Heart left ventricle (tissue), 16 donors: ENCODE measurements around the gene GGT5. TPM values are rescaled to one million over a fixed set of nuclear protein-coding genes. Genes with fewer than 3 reads are reported as not detected.
"Not testable (repeated sequence)": the region's sequence is repeated elsewhere in the genome, so short reads cannot be mapped to it uniquely, and the experiment has no call there.

ENCODE experiments used
- ATAC-seq, 4 donors: fragments of 200-7000 bp; cut with Tn5 transposase; one replicate each; pipeline ENCODE4 v1.9.1; 2020 to 2022; ENCODE audit warnings: moderate library complexity in 4 of 4, mild to moderate bottlenecking in 3 of 4, moderate number of reproducible peaks in 1 of 4
- DNase-seq, 5 donors: peaks; one replicate each; pipeline ENCODE4 v3.0.0-alpha.2; 2020
- H3K27ac ChIP-seq, 12 donors: fragments of 200-600 bp; sonication (generic) in 4 of 12; one replicate each; pipeline versions ENCODE4 v1.5.0 to v1.8.0; 2016 to 2022; ENCODE audit warnings: mild to moderate bottlenecking in 2 of 12
- H3K27me3 ChIP-seq, 9 donors: fragments of 200-600 bp; sonication (generic) in 2 of 9; one replicate each; pipeline versions ENCODE4 v1.5.1 to v1.8.0; 2016 to 2022; ENCODE audit warnings: mild to moderate bottlenecking in 3 of 9
- H3K36me3 ChIP-seq, 9 donors: fragments of 200-600 bp; sonication (generic) in 2 of 9; one replicate each; pipeline versions ENCODE4 v1.5.0 to v1.8.0; 2018 to 2022; ENCODE audit warnings: mild to moderate bottlenecking in 2 of 9
- H3K4me1 ChIP-seq, 12 donors: fragments of 200-600 bp; sonication (generic) in 4 of 12; one replicate each; pipeline versions ENCODE4 v1.5.0 to v1.8.0; 2016 to 2022; ENCODE audit warnings: mild to moderate bottlenecking in 3 of 12
- H3K4me3 ChIP-seq, 12 donors: fragments of 200-600 bp; sonication (generic) in 4 of 12; one replicate each; pipeline versions ENCODE4 v1.5.0 to v1.8.0; 2017 to 2022; ENCODE audit warnings: mild to moderate bottlenecking in 9 of 12, moderate library complexity in 4 of 12
- H3K9me3 ChIP-seq, 12 donors: fragments of 200-600 bp; sonication (generic) in 4 of 12; one replicate each; pipeline versions ENCODE4 v1.5.0 to v1.8.0; 2016 to 2022; ENCODE audit warnings: mild to moderate bottlenecking in 1 of 12
- POLR2A ChIP-seq, 2 donors: fragments of 450-650 bp; IDR thresholded peaks; one replicate each; pipeline ENCODE4 v1.6.1; 2017; ENCODE audit warnings: antibody characterized with exemption in 2 of 2, mild to moderate bottlenecking in 2 of 2, moderate library complexity in 2 of 2
- WGBS, 4 donors: extraction: QIAGEN DNeasy Blood & Tissue Kit in 2 of 4; methylation state at CpG; one replicate each; pipeline versions ENCODE4 v1.1.5 to v1.1.7; 2013 to 2018; 5-methylcytosine and 5-hydroxymethylcytosine counted together
- intact Hi-C, 10 donors: fragments of 100-400 bp; cut with DNase I; formaldehyde crosslinking; loops; one replicate each; pipeline versions ENCODE4 v1.11.1 to v1.14.2; 2022
- polyA plus RNA-seq, 2 donors: library from polyadenylated mRNA; stranded (reverse); fragments of 200-250 nt; gene quantifications; one replicate each; pipeline ENCODE4 v1.2.3, GENCODE V29; 2013
- total RNA-seq, 9 donors: library from RNA; depleted of rRNA in 2 of 9; stranded (reverse); fragments of >200 nt in 2 of 9; fragmentation: NEBNext Ultra II Directional in 3 of 9; extraction: Animal tissue kit (Norgen Biotek cat#: 25700) in 3 of 9; gene quantifications; one replicate each; pipeline versions ENCODE4 v1.1.0 to v1.2.4, GENCODE V29; 2016 to 2023
- TF ChIP-seq, protein P1 (sequence below), 12 donors: fragments of 200-600 bp; sonication (generic) in 4 of 12; IDR thresholded peaks; one replicate each; pipeline versions ENCODE4 v1.5.0 to v1.8.0; 2018 to 2022; ENCODE audit warnings: antibody characterized with exemption in 12 of 12, mild to moderate bottlenecking in 5 of 12
- donor health status: ischemic (EF 13 %, LVEDD 7.1; RV severe dilation, severe dysfunction).
- donor health status: healthy with polysubstance abuse.
- donor health status: DM: no; HTN: yes; CAD: no.
- donor health status: DM: no; HTN: no; CAD: no.
- donor health status: ischemic (EF 25% LVEDD 6.9; RV normal size, moderate dysfunction).
- donor health status: ischemic (EF 25% LVEDD 5.7; RV mildly dilated, moderate dysfunction).
- donor health status: healthy.
- donor health status: DM: yes; HTN: yes; CAD: no.
- donor health status: ischemic (EF 35%, LVEDD 5.7; RV mildly dilated, moderate dysfunction).
- donor health status: nonischemic (EF 11% LVEDD 7.7; RV severe dilation, severe dysfunction).
- donor health status: DM: yes; HTN: yes; CAD: no.
- donor health status: PGD.
- donor health status: ischemic (EF 29% LVEDD 5.4; RV normal size, mild dysfunction).
- donor health status: nonischemic (EF 23%, LVEDD 6.1; RV moderate dilation, normal function).

Gene GGT5
- total and polyA plus RNA-seq, 11 donors = 6.1 to 71.5 (median 19.6) TPM

DNA sequence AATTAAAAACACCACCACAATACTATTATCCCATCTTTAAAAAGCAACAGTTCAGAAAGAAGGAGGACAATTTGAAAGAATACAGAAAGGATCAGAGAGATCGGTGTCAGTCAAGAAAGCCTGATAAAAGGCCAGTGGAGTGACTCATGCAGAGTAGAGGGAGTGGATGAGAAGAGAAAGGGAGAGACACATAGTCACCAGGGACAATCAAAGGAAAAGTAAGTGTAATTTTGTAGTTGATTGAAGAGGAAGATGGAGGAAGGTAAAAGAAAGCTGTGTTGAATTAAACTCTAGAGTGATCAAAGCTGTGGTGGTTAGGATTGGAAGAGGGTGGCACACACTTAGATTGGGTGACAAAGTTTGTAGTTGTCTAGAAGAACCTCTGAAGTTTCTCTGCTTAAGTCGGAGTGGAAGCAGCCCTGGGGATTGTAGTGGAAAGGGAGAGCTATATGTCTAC lies 39.9 kb upstream of the GGT5 start:
- no peaks in the 10 kb centered on the region for H3K27me3 ChIP-seq
- no peaks in the 10 kb centered on the region for H3K36me3 ChIP-seq
- peak overlapping the region in 7 of 12 donors; percentile 13 to 86 (median 25) for H3K27ac ChIP-seq
- DNase-seq = no peak
- peaks cover 4 to 66% (median 45%) of the 10 kb centered on the region in 12 donors for H3K4me1 ChIP-seq
- no peaks in the 10 kb centered on the region for H3K9me3 ChIP-seq
- intact Hi-C loops = no loop called here
- no peak for ATAC-seq
- WGBS, 4 donors = 58 to 68% (median 68%) methylated on average over 2 of the region's 2 CpGs
- no peak overlapping the region for H3K4me3 ChIP-seq
- TF ChIP-seq POLR2A (IDR thresholded peaks at IDR 0.05) = no peak
- TF ChIP-seq, protein P1, sequence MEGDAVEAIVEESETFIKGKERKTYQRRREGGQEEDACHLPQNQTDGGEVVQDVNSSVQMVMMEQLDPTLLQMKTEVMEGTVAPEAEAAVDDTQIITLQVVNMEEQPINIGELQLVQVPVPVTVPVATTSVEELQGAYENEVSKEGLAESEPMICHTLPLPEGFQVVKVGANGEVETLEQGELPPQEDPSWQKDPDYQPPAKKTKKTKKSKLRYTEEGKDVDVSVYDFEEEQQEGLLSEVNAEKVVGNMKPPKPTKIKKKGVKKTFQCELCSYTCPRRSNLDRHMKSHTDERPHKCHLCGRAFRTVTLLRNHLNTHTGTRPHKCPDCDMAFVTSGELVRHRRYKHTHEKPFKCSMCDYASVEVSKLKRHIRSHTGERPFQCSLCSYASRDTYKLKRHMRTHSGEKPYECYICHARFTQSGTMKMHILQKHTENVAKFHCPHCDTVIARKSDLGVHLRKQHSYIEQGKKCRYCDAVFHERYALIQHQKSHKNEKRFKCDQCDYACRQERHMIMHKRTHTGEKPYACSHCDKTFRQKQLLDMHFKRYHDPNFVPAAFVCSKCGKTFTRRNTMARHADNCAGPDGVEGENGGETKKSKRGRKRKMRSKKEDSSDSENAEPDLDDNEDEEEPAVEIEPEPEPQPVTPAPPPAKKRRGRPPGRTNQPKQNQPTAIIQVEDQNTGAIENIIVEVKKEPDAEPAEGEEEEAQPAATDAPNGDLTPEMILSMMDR (IDR thresholded peaks at IDR 0.05) = no peak

DNA sequence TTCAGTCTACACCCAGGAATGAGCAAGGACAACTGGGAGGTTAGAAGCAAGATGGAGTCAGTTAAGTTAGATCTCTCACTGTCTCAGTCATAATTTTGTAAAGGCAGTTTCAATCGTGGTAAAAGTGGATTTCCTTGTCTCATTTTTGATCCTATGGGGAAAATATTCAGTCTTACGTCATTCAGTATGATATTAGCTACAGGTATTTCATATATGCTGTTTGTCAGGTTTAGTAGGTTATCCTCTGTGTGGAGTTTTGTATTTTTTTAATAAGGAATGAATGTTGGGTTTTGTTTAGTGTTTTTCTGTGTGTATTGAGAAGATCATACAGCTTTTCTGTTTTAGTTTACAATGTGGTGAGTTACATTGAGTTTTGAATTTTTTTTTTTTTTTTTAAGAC lies 37.5 kb upstream of the GGT5 start:
- Histone ChIP-seq H3K27me3 (no peaks in the 10 kb centered on the region), H3K9me3 (no peaks in the 10 kb centered on the region), H3K27ac (no peak overlapping the region), H3K4me3 (no peak overlapping the region), H3K4me1 (peaks cover 0 to 43% (median 28%) of the 10 kb centered on the region in 12 donors), H3K36me3 (peaks cover 0 to 4% (median 0%) of the 10 kb centered on the region in 9 donors)
- ATAC-seq (no peak), DNase-seq (no peak)
- TF ChIP-seq, protein P1 (IDR thresholded peaks at IDR 0.05) = no peak
- TF ChIP-seq POLR2A (IDR thresholded peaks at IDR 0.05) = no peak
- intact Hi-C loops = no loop called here
- 65 to 84% (median 74%) methylated on average over 2 of the region's 2 CpGs for WGBS, 4 donors

DNA sequence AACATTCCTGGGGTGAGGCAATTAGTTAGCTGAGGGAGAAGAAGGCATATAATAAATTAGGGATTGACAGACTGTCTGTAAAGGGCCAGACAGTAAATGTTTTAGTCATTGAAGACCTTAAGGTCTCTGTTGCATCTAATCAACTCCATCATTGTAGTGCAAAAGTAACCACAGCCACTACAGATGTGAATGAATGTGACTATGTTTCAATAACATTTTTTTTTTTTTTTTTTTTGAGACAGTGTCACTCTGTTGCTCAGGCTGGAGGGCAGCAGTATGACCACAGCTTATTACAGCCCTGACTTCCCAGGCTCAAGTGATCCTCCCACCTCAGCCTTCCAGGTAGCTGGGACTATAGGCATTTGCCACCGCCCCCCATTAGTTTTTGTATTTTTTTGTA lies 35.5 kb upstream of the GGT5 start:
- WGBS, 4 donors = 93 to 100% (median 96%) methylated on average over 1 of the region's 1 CpG
- H3K27me3 ChIP-seq, ATAC-seq, H3K9me3 ChIP-seq, H3K36me3 ChIP-seq, intact Hi-C loops, H3K27ac ChIP-seq, H3K4me3 ChIP-seq, DNase-seq: not testable (repeated sequence)
- H3K4me1 ChIP-seq = peaks cover 0 to 31% (median 16%) of the 10 kb centered on the region in 12 donors

DNA sequence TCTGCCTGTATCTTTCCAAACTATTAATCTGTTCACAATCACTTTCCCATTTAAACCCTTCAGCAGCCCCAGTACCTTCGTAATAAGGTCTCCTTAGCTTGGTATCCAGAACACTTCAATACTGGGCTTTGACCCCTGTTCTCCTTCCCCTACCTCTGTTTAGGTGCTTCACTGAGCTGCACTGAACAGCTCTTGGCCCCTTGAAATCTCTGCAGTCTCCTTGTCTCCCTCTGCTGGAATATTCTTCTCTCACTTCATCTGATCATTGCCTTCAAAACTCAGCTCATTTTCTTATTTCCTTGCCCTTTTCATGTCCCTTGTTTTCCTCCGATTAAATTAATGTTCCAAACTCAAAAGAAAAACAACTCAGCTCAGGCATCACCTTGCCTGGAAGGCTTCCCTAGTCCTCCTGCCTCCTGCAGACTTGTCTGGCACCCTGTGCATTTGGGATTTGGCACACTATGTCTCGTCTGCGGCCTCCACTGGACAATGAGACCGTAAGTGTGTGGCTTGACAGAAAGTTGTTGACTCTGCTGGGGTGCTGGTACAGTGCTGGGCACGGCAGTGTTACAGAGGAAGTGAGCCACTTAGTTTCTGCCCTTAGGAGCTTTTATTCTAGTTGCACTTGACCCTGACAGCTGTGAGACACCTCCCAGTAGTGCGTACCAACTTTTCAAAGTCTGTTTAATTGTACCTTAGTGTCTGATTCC lies 30.0 kb upstream of the GGT5 start:
- peaks cover 7 to 54% (median 35%) of the 10 kb centered on the region in 12 donors for H3K4me1 ChIP-seq
- peak overlapping the region in 9 of 12 donors; percentile 14 to 61 (median 37) for H3K27ac ChIP-seq
- intact Hi-C loops = loop anchor here in 2 of 10 donors (5.0 kb wide), 2 partner anchors 47 to 247 kb away; no protein-coding TSS in a partner anchor
- 41 to 52% (median 46%) methylated on average over 6 to 7 of the region's 7 CpGs for WGBS, 4 donors
- ATAC-seq, H3K9me3 ChIP-seq, DNase-seq, H3K27me3 ChIP-seq, H3K4me3 ChIP-seq, H3K36me3 ChIP-seq: not testable (repeated sequence)
- TF ChIP-seq, protein P1 (IDR thresholded peaks at IDR 0.05) = peak in 5 of 12 donors; percentile 13 to 32 (median 14)

DNA sequence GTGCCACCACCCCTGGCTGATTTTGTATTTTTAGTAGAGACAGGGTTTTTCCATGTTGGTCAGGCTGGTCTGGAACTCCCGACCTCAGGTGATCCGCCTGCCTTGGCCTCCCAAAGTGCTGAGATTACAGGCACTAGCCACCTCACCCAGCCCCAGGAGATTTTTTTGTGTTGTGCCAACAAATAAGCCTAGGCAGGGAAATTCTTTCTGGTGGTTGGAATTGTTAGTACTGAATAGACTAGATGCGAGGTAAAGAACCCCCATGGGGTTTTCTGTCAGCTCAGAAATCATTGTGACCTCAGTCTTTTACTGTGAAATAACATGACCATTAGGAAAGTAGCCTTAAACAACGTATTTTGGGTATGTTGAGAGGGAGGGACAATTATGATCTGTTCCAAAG lies 29.0 kb upstream of the GGT5 start:
- not testable (repeated sequence) for ATAC-seq, H3K27me3 ChIP-seq, DNase-seq, H3K9me3 ChIP-seq, H3K36me3 ChIP-seq, H3K4me3 ChIP-seq
- intact Hi-C loops = loop anchor here in 2 of 10 donors (5.0 kb wide), 2 partner anchors 48 to 248 kb away; no protein-coding TSS in a partner anchor
- Histone ChIP-seq H3K27ac (peak overlapping the region in 3 of 12 donors; percentile 1 to 29 (median 9)), H3K4me1 (peaks cover 7 to 52% (median 32%) of the 10 kb centered on the region in 12 donors)
- WGBS, 4 donors = 51 to 70% (median 63%) methylated on average over 4 of the region's 4 CpGs

DNA sequence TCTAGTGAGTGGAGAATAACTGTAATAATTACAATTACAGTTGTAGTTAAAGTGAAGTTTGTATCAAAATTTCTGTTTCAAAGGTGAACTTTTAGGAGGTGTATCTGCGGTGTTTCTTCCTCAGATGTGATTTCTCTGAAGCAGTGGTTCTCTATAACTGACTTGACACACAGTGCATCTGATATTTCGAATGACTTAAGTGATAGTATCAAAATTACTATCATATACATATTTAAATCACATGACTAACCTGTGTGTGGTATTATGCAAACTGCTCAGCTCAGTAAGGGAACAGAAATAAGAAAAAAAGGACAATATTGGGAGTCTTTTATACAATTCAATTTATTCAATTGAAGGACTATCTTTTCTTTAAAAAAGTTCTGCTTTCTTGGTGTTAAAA lies 28.1 kb upstream of the GGT5 start:
- intact Hi-C loops = loop anchor here in 2 of 10 donors (5.0 kb wide), 2 partner anchors 49 to 249 kb away; no protein-coding TSS in a partner anchor
- 80 to 88% (median 85%) methylated on average over 2 of the region's 2 CpGs for WGBS, 4 donors
- H3K36me3 ChIP-seq, H3K27ac ChIP-seq, DNase-seq, H3K9me3 ChIP-seq, H3K27me3 ChIP-seq, ATAC-seq, H3K4me3 ChIP-seq: not testable (repeated sequence)
- H3K4me1 ChIP-seq = peaks cover 7 to 48% (median 32%) of the 10 kb centered on the region in 12 donors
